Kidney (tissue), 14 donors: Measurements from ENCODE around the gene SLC26A1. TPM values are rescaled to one million over a fixed set of nuclear protein-coding genes. Genes with fewer than 3 reads are reported as not detected.

Experiments
- DNase-seq, 5 donors: peaks; one replicate each; pipeline ENCODE4 v3.0.0-alpha.2; 2013 to 2020
- FAIRE-seq: peaks from 2 replicates; lab custom pipeline; 2012; peaks lifted over from hg19 to GRCh38; lab: Jason Lieb, UNC
- H3K27ac ChIP-seq, 2 donors: one replicate each; pipeline ENCODE4 v1.7.0; 2013; ENCODE audit warnings: low read depth in 2 of 2, low read length in 2 of 2, inconsistent platforms in 1 of 2
- H3K27me3 ChIP-seq: one replicate; pipeline ENCODE4 v1.7.1; 2013; ENCODE audit warnings: low read length, inconsistent platforms; ENCODE audit not compliant: control insufficient read depth, insufficient read depth
- H3K36me3 ChIP-seq, 3 donors: one replicate each; pipeline versions ENCODE4 v1.7.0 to v1.7.1; 2013; ENCODE audit warnings: low read length in 3 of 3, control low read depth in 1 of 3, inconsistent platforms in 1 of 3; ENCODE audit not compliant: insufficient read depth in 3 of 3, control insufficient read depth in 2 of 3
- H3K4me1 ChIP-seq, 3 donors: one replicate each; pipeline versions ENCODE4 v1.7.0 to v1.7.1; 2013; ENCODE audit warnings: low read length in 3 of 3, inconsistent platforms in 1 of 3, low read depth in 1 of 3; ENCODE audit not compliant: control insufficient read depth in 2 of 3, insufficient read depth in 2 of 3
- H3K4me3 ChIP-seq, 3 donors: one replicate each; pipeline versions ENCODE4 v1.7.0 to v1.8.1; 2013; ENCODE audit warnings: low read length in 3 of 3, control low read depth in 1 of 3, inconsistent platforms in 1 of 3
- H3K9ac ChIP-seq, 3 donors: one replicate each; pipeline versions ENCODE4 v1.7.0 to v1.7.1; 2013; ENCODE audit warnings: low read length in 3 of 3, control low read depth in 1 of 3, inconsistent platforms in 1 of 3
- H3K9me3 ChIP-seq, 3 donors: one replicate each; pipeline versions ENCODE4 v1.7.0 to v1.7.1; 2013; ENCODE audit warnings: low read length in 3 of 3, control low read depth in 1 of 3, inconsistent platforms in 1 of 3; ENCODE audit not compliant: control insufficient read depth in 2 of 3, insufficient read depth in 1 of 3
- intact Hi-C: fragments of 100-400 bp; cut with DNase I; formaldehyde crosslinking; loops from one replicate; pipeline ENCODE4 v1.11.1; 2022
- polyA plus RNA-seq: library from polyadenylated mRNA; stranded (reverse); fragments of 350-450 nt; fragmentation: Illumina TruSeq; extraction: RNeasy Lipid Tissue Mini Kit (QIAGEN cat#74804); gene quantifications from one replicate; pipeline ENCODE4 v1.2.3, GENCODE V29; 2014; ENCODE audit warnings: low read depth, low replicate concordance; ENCODE audit not compliant: insufficient read depth
- total RNA-seq: library from RNA; stranded (reverse); fragmentation: NEBNext Ultra II Directional; extraction: Animal tissue kit (Norgen Biotek cat#: 25700); gene quantifications from one replicate; pipeline ENCODE4 v1.2.1, GENCODE V29; 2021
- TF ChIP-seq, protein P1 (sequence below): IDR thresholded peaks from 3 replicates; pipeline ENCODE4 v1.5.1; 2012; ENCODE audit warnings: mild to moderate bottlenecking, moderate library complexity, borderline replicate concordance; ENCODE audit not compliant: insufficient read depth; ENCODE audit errors: extremely low read depth
- donor health status: control.
- donor health status: control.
- donor health status: control.
- donor health status: control.
- donor health status: control.
- donor health status: DM: yes; HTN: yes; CAD: no.
- donor health status: Normal renal cell carcinoma (clear cell type).

The SLC26A1 gene
- total and polyA plus RNA-seq, 2 donors from 2014 or later: 2.9 to 10.2 TPM

- no peak overlapping the region for H3K4me3 ChIP-seq
- FAIRE-seq (no peak), DNase-seq (no peak)
- no peak overlapping the region for H3K27ac ChIP-seq
- intact Hi-C loops: no loop called here
- peaks cover 0 to 3% (median 0%) of the 10 kb centered on the region in 3 donors for H3K4me1 ChIP-seq
- H3K9ac ChIP-seq: no peak overlapping the region
- TF ChIP-seq, protein P1, sequence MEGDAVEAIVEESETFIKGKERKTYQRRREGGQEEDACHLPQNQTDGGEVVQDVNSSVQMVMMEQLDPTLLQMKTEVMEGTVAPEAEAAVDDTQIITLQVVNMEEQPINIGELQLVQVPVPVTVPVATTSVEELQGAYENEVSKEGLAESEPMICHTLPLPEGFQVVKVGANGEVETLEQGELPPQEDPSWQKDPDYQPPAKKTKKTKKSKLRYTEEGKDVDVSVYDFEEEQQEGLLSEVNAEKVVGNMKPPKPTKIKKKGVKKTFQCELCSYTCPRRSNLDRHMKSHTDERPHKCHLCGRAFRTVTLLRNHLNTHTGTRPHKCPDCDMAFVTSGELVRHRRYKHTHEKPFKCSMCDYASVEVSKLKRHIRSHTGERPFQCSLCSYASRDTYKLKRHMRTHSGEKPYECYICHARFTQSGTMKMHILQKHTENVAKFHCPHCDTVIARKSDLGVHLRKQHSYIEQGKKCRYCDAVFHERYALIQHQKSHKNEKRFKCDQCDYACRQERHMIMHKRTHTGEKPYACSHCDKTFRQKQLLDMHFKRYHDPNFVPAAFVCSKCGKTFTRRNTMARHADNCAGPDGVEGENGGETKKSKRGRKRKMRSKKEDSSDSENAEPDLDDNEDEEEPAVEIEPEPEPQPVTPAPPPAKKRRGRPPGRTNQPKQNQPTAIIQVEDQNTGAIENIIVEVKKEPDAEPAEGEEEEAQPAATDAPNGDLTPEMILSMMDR: no peak
- no peaks in the 10 kb centered on the region for H3K27me3 ChIP-seq
- no peaks in the 10 kb centered on the region for H3K9me3 ChIP-seq
- H3K36me3 ChIP-seq: peaks cover 0 to 5% (median 0%) of the 10 kb centered on the region in 3 donors
Observed at GRCh38 chr4:1017706-1018105, 24.5 kb upstream of the SLC26A1 start.

DNA sequence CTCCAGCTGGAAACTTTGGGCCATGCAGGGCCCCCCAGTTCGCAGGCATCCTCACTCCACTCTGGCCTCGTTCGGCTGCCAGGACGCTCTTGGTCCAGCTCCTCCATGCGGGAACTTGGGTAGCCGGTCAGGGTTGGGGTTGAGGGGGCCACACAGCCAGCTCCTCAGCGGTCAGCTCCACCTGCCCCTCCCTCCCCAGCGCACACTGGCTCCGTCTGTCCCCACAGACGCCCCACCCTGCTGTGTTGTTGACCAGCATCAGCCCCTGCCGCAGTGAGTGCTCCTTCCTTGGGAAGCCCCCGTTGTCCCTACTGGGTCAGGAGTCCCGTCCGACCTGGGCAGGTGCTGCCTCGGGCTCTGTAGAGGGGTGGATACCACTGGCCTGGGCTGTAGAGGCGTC lies 24.0 kb upstream of the SLC26A1 start:
- intact Hi-C loops: no loop called here
- FAIRE-seq (no peak), DNase-seq (no peak)
- no peak overlapping the region for H3K9ac ChIP-seq
- H3K27me3 ChIP-seq: no peaks in the 10 kb centered on the region
- no peaks in the 10 kb centered on the region for H3K9me3 ChIP-seq
- TF ChIP-seq, protein P1: no peak
- peaks cover 0 to 5% (median 0%) of the 10 kb centered on the region in 3 donors for H3K36me3 ChIP-seq
- no peak overlapping the region for H3K4me3 ChIP-seq
- H3K27ac ChIP-seq: no peak overlapping the region
- H3K4me1 ChIP-seq: peaks cover 0 to 5% (median 0%) of the 10 kb centered on the region in 3 donors

GRCh38 chr4:1015746-1016145 lies 22.5 kb upstream of the SLC26A1 start:
- FAIRE-seq (no peak), DNase-seq (no peak)
- Histone ChIP-seq H3K36me3 (peaks cover 0 to 5% (median 0%) of the 10 kb centered on the region in 3 donors), H3K4me1 (peaks cover 0 to 6% (median 0%) of the 10 kb centered on the region in 3 donors), H3K27ac (no peak overlapping the region), H3K27me3 (no peaks in the 10 kb centered on the region), H3K9ac (no peak overlapping the region), H3K9me3 (no peaks in the 10 kb centered on the region), H3K4me3 (no peak overlapping the region)
- TF ChIP-seq, protein P1: no peak
- intact Hi-C loops: no loop called here

DNA sequence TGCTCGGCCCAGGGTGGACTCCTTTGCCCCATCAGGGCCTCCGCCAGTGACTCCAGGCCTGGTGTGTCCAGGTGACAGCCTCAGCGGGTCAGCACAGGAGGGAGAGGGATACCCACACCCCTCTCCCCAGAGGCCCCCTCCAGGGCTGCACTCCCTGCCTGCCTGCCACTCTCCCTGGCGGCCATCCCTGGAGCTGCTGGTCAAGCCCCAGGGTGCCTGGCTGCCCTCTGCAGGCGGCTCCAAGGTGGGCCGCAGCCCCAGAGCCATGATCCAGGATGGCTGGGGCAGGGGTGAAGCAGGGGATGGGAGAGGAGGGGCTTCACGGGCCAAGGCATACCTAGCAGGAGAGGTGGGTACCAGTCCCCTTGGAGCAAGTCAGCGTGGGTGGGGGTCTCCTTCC lies 22.0 kb upstream of the SLC26A1 start:
- H3K4me3 ChIP-seq: no peak overlapping the region
- DNase-seq: peak in 1 of 5 donors; percentile 43
- TF ChIP-seq, protein P1: no peak
- no peak for FAIRE-seq
- no peaks in the 10 kb centered on the region for H3K27me3 ChIP-seq
- peaks cover 0 to 9% (median 0%) of the 10 kb centered on the region in 3 donors for H3K4me1 ChIP-seq
- intact Hi-C loops: no loop called here
- H3K36me3 ChIP-seq: peaks cover 0 to 5% (median 0%) of the 10 kb centered on the region in 3 donors
- H3K27ac ChIP-seq: no peak overlapping the region
- H3K9ac ChIP-seq: no peak overlapping the region
- no peaks in the 10 kb centered on the region for H3K9me3 ChIP-seq
